Astrocyte of the cerebellum (primary cell): ENCODE measurements around the gene EIF4A3.

Experiments used
- DNase-seq: peaks from one replicate; pipeline ENCODE4 v3.0.0-alpha.2; 2011; ENCODE audit warnings: low read depth
- H3K4me3 ChIP-seq: 2 replicates; pipeline ENCODE4 v1.5.1; 2011; ENCODE audit warnings: mild to moderate bottlenecking, low read depth, low read length, moderate library complexity
- CTCF ChIP-seq: IDR thresholded peaks from 2 replicates; pipeline ENCODE4 v1.5.1; 2012; ENCODE audit warnings: low read length, low read depth, moderate library complexity, mild to moderate bottlenecking; ENCODE audit errors: missing control alignments
- in situ Hi-C: cut with HindIII; loops from 2 replicates; pipeline ENCODE4 v1.10.0; 2017; ENCODE audit warnings: low sequenced_read_pairs

EIF4A3 gene

DNA sequence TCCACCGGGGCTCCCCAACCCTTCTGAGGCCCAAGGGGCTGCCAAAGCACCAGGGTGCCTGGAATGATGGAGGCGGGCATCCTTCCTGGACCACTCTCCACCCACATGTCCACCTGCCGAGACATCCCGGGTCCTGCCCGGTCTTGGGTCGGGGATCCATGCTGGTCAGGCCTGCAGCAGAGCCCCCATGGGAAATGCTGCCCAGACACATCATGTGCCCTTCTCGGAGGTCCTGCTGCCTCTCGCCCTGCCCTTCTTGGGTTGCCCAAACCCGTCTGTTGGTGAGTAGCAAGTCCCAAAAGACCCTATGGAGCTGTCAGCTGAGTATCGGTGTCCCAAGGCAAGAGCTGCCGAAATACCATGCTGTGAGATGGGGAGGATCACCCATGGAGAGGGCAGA, 60.3 kb downstream of the EIF4A3 start:
- no peak for TF ChIP-seq CTCF
- in situ Hi-C loops = no loop called here
- H3K4me3 ChIP-seq = no peak overlapping the region
- no peak for DNase-seq

DNA sequence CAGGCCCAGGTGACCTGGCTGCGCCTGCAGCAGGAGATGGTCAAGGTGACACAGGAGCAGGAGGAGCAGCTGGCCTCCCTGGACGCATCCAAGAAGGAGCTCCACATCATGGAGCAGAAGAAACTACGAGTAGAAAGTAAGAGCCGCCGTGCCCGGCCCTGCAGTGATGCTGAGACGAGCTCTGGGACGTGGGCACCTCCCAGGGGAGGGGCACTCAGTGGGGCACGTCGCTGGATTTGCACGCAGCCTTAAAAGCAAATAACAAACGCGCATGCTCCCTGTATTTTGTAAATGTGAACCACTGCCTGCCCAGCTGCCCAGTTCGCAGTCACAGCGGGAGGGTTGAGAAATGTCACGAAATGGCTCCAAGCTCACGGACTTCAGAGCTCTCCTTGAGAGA, 60.8 kb downstream of the EIF4A3 start:
- no peak overlapping the region for H3K4me3 ChIP-seq
- no peak for DNase-seq
- TF ChIP-seq CTCF = no peak
- in situ Hi-C loops = no loop called here

DNA sequence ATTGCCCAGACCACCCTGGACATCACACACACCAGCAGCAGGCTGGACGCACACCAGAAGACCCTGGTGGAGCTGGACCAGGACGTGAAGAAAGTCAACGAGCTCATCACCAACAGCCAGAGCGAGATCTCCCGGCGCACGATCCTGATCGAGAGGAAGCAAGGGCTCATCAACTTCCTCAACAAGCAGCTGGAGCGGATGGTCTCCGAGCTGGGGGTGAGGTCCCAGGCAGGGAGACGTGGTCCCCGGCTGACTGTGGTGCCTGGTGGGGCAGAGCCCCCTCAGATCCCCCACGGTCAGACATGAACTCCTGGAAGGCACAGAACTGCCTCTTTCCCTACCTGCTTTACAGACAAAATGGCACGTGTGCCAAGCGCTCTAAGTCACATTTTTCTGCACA, 62.2 kb downstream of the EIF4A3 start:
- H3K4me3 ChIP-seq = no peak overlapping the region
- TF ChIP-seq CTCF = no peak
- in situ Hi-C loops = no loop called here
- no peak for DNase-seq
